Measurements from ENCODE around the gene MX2.
"Not testable (repeated sequence)": the region's sequence is repeated elsewhere in the genome, so short reads cannot be mapped to it uniquely, and the experiment has no call there.

Gene MX2

GRCh38 chr21:41419921-41420862 is 58.4 kb downstream of the MX2 start:
- DNase-seq: peak; percentile 37

- DNase-seq: not testable (repeated sequence)
Measured at GRCh38 chr21:41420998-41421397, 59.2 kb downstream of the MX2 start.

- no peak for DNase-seq
Measured at GRCh38 chr21:41422546-41423304, 60.9 kb downstream of the MX2 start.

- DNase-seq: not testable (repeated sequence)
Measured at GRCh38 chr21:41423305-41423636, 61.4 kb downstream of the MX2 start.

GRCh38 chr21:41425588-41425953 is 63.7 kb downstream of the MX2 start:
- no peak for DNase-seq

- DNase-seq: peak; percentile 82
Measured at GRCh38 chr21:41425954-41426675, 64.3 kb downstream of the MX2 start, which contains the start of gene MX1. MX1 (plus strand) TSS chr21:41426239; CDS start chr21:41432071, 5,832 bp downstream.

- DNase-seq: no peak
Measured at GRCh38 chr21:41426676-41427404, 65.0 kb downstream of the MX2 start.

GRCh38 chr21:41427556-41427955 is 65.7 kb downstream of the MX2 start:
- no peak for DNase-seq

- no peak for DNase-seq
Measured at GRCh38 chr21:41428311-41428710, 66.5 kb downstream of the MX2 start.

GRCh38 chr21:41428847-41429246 is 67.0 kb downstream of the MX2 start:
- no peak for DNase-seq

GRCh38 chr21:41429305-41429704 is 67.5 kb downstream of the MX2 start:
- DNase-seq: no peak

GRCh38 chr21:41429925-41430491 is 68.2 kb downstream of the MX2 start:
- no peak for DNase-seq

- DNase-seq: no peak
Measured at GRCh38 chr21:41431788-41432548, 70.1 kb downstream of the MX2 start.

GRCh38 chr21:41432562-41433460 is 71.0 kb downstream of the MX2 start:
- DNase-seq: no peak

- no peak for DNase-seq
Measured at GRCh38 chr21:41433566-41433965, 71.7 kb downstream of the MX2 start.

GRCh38 chr21:41435706-41436105 is 73.9 kb downstream of the MX2 start:
- no peak for DNase-seq

- DNase-seq: no peak
Measured at GRCh38 chr21:41437729-41438128, 75.9 kb downstream of the MX2 start.

- no peak for DNase-seq
Measured at GRCh38 chr21:41438425-41439113, 76.7 kb downstream of the MX2 start.

- no peak for DNase-seq
Measured at GRCh38 chr21:41439248-41439647, 77.4 kb downstream of the MX2 start.

- DNase-seq: no peak
Measured at GRCh38 chr21:41441546-41441945, 79.7 kb downstream of the MX2 start.

Data from stimulated activated CD4-positive, alpha-beta T cell treated with anti-CD3 and anti-CD28 coated beads, Interleukin-4, amount 100 ng/mL, for 24 hours (primary cell).